DLD1 (cell line): ENCODE data around the gene PEX14.

ENCODE experiments used
- in situ Hi-C: cut with HindIII; loops from 2 replicates; pipeline ENCODE4 v1.10.0; 2017; ENCODE audit warnings: low sequenced_read_pairs

PEX14 gene

DNA sequence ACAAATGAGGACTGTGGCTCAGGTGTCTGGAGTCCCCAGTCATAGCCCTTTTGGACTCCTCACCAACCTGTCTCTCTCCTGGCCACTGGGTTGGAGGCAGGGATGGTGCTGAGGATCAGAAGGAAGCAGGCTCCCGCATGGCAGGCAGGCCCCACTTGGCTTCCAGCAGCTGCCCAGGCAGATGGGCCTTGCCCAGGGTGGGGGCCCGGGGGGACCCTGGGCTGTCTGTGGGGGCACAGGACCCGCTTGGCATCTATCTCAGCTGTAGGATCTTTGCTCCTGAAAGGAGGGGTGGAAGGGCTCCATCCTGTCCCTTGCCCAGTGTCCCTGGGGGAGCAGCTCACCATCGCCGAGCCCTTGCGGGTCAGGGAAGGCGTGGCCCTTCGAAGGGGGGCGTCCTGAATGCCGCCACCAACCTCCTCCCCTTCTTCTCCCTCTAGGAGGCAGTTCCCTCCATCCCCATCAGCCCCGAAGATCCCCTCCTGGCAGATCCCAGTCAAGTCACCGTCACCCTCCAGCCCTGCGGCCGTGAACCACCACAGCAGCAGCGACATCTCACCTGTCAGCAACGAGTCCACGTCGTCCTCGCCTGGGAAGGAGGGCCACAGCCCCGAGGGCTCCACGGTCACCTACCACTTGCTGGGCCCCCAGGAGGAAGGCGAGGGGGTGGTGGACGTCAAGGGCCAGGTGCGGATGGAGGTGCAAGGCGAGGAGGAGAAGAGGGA is 154.5 kb downstream of the PEX14 start:
- in situ Hi-C loops: no loop called here

DNA sequence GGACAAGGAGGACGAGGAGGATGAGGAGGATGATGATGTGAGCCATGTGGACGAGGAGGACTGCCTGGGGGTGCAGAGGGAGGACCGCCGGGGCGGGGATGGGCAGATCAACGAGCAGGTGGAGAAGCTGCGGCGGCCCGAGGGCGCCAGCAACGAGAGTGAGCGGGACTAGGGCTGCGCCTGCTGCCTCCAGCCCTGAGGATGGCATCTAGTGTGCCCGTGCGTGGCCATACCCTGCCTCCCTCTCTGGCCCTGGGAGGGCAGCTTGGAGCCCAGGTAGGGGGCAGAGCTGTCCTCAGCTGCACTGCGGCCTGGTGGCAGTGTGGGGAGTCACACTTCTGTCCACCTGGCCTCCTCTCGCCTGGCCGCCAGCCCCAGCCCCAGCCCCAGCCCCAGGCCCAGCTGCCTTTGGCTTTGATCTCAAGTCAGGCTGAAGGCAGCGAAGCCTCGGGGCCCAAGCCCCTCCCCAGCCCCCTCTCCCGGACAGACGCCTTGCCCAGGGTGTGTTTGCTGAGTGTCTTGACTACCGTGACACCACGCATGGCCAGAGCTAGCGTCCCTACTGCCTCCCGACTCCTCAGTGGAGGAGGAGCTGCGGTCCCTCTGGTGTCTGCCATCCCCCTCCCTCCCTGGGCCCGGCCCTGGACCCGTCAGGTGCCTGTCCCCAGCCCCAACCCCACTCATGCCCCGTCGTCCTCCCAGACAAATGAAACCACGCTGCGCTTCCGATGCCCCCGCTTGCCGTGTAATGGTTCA is 155.2 kb downstream of the PEX14 start:
- in situ Hi-C loops: no loop called here

DNA sequence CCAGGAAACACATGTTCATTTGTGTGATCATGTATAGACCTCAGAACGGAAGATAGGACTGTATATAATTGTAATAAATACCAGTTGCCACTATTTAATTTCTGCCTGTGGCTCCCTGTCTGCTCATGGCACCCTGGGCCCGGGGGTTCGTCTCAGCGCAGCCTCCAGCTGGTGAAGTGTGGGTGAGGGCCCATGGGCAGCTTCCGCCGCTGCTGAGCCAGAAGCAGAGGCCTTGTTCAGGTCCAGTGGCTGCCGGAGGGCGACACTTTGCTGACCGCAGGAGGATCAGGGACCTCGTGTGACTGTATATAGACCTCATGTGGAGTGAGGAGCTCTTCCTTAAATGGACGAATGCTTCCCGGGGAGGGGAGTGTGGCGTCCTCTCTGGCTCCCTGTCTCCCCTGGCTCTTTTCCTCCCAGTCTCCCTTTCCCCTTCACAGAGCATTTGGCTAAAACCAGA is 155.9 kb downstream of the PEX14 start:
- in situ Hi-C loops: no loop called here

DNA sequence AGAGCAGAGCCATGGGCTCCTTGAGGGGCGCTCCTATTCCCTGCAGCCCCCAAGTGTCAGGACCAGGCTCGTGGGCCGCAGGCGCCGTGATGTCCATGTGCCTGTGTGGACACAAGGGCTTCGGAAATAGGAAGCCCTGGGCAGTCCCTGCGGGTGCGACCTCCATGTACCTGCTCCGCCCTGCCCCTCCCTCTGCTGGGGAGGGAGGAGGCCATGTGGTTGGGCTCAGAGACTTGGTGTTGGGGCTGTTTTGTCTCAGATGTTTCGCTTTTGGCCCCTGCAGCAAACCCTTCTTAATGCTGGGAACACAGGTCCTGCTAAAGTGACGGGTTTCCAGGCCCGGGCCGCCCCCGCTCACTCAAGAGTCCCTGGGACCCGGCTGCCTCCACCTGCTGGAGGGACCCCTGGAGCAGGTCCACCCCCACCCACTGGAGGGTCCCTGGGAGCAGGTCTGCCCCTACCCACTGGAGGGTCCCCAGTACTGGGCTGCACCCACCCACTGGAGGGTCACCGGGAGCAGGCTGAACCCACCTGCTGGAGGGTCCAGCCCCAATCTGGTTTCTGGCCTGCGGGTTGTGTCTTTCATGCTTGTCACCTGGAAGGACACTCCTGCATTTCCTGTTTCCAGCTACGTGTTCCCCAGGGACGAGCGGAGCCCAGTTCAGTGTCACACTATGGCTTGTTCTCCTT is 156.5 kb downstream of the PEX14 start:
- in situ Hi-C loops: no loop called here

DNA sequence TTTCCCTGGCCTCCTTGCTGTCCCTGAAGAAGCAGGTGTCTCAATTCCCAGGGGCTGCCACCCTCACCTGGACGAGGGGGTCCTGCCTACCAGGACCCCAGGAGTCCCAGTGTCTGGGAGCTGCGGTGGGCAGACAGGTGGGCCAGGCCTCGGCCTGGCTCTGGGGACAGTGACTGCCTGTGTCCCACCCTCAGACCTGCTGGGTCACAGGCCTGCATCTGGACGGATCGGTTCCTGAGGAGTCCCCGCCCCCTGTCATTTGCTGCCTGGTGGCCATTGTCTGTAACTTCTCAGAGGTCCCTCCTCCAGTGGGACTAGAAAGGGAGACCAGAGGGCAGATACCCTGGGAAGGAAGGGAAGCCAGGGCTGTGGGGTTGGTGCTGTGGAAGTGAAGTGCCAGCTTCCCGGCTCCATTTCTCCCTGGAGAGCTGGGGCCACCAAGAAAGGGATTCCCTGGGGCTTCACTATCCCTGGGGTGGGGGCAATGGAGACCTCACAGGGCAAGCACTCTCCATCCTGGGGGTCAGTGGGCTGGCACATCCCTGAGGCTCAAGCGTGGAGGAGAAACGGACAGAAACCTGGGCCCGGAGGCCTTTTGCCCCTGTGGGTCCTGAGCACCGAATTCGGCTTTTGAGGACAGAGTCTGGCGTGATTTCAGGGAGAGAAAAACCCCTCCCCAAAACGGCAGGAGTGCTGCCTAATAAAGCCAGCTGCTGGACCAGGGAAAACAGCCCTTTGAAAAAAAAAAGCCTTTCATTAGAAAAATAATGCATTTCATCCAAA is 157.3 kb downstream of the PEX14 start:
- in situ Hi-C loops: no loop called here

DNA sequence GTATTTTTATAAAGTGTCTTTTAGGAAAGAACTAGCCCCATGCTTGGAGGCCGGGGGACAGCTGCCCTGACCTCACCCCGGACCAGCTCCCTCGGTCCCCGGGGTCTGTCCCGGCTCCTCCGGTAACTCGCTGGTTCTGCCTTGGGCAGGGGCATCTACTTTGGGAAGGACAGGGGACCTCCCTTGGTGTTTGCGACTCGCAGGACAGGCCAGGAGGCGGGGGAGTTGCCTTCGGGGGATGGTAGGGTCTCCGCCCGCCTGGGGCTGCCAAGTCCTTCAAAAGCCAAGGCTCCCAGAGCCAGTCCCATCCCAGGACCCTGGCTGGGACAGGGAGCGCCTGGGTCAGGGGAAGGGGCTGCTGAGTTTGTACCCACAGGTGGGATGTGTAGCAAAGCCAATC is 157.9 kb downstream of the PEX14 start:
- in situ Hi-C loops: no loop called here

DNA sequence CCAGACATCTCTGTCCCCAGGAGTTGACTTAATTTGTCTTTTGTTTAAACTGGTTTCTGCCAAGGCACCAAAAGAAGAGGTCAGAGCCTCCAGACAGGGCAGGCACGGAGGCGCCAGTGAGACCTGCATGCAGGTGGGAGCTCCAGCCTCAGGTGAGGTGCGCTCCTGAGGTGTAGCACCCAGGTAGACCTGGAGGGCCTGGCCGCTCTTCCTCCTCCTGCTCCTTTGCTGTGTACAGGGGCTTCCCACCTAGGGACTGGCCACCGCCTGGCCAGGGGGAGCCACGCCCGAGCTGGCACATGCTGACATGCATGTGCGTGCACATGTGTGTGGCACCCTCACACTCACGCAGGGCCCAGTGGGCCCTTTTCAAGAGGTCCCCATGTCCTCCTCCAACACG is 158.7 kb downstream of the PEX14 start:
- in situ Hi-C loops: no loop called here

DNA sequence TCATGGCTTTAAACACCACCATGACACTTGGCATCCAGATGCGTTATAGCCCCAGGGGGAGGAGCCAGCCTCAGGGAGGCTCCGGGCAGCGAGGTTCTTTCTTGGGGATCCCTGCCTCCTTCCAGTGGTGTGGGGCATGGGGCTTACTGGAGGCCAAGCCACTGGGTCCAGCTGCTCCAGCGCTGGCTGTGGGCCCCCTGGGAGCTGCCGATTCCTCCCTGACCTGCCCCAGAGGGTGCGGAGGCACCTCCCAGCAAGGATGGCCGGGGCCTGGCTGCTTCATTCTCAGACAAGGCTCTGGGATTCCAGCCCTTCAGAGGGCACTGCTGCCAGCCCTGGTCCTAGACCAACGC is 159.3 kb downstream of the PEX14 start:
- in situ Hi-C loops: no loop called here

DNA sequence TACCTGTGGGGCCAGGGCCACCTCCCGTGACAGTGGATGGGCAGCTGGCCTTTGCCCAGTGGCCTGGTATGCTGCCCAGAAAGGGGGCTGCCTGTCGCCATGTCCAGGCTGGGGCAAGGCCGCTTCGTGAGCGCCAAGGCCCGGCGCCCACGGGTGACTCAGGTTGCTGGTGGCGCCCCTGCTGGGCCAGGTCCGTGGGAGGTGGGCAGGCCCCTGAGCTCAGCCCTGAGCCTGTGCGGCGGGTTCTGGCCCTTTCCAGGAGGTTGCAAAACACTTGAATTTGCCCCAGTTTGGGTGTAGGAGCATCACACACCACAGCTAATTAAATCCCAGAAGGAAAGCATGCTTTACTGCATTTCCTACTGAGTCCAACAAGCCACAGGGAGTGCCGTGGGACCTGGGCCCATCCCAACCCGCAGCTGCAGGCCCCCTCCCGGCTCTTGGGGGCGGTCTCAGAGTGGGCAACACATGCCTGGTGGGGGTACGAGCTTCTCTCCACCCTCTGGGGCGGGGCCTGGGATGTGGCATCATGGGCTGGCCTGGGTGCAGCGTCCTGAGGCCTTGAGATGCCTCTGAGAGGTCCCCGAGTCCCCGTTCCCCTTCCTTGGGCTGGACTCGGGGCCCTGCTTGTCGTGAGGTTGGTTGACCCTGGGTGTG is 159.8 kb downstream of the PEX14 start:
- in situ Hi-C loops: no loop called here

DNA sequence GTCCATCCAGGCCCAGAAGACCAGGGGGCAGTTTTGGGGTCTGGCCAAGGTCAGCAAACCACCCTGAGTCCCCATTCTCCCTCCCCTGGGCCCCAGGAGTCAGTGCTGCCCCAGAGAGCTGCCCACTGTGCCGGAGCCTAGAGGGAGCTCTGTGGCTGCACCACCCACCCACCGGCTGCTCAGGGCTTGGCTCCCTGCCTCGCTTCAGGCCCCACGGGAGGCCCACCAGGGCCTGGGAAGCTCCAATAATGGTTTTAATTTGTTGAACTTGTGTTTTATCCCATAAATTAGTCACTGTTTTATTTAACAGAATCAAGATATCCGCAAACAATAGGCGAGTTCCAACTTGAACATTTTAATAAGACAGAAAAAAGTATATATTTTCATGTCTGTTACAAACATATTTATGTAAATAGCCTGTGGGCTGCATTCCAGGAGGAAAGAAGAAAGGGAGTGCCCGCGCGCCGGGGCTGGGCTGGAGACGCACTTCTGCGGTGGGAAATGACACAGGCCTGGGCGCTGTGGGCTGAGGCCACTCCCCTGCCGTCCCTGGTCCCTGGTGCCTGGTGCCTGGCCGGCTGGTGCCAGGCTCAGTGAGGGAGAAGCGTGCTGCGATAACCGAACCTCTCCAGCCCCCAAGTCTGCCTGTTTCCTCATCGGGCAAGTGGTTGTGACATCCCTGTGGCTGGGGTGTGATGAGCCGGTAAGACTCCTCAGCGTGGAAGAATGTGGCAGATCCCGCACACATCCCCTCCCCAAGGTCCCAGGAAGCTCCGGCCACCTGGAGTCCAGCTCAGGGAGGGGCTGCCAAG is 160.5 kb downstream of the PEX14 start:
- in situ Hi-C loops: no loop called here

DNA sequence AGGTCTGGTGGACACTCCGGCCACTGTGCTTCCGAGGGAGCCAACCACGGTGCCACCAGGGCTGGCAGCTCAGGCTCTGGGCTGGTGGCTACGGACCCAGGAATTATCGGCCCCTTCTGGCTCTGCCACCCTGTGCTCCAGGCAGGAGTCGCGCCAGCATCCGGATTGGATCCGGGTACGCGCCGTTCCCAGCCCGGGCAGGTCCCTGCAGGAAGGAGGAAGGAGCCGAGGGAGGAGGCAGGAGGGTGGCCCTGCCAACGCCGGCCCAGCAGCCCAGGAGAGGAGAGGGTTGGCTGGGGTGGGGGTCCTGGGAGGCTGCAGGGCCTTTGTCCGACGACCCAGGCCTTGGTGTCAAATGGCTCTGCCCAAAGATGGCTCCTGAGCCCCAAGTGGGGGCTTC is 161.2 kb downstream of the PEX14 start:
- in situ Hi-C loops: no loop called here

DNA sequence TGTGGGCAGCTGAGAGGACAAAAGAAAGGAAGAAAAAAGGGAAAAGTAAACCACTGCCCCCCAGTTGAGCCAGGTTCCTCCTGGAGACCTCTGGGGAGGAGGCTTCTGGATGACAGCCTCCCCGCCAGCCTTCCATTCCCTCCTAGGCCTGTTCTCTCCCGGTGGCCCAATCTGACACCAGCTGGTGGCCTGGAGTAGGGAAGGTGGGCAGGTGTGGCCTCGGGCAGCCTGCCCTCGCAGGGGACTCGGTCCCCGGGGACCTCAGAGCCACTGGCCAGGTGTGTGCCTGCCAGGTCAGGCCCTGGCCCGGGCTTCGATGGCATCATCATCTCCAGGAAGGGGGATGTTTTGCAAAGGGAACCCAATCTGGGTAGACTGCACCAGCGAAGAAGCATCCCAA is 162.7 kb downstream of the PEX14 start:
- in situ Hi-C loops: no loop called here

DNA sequence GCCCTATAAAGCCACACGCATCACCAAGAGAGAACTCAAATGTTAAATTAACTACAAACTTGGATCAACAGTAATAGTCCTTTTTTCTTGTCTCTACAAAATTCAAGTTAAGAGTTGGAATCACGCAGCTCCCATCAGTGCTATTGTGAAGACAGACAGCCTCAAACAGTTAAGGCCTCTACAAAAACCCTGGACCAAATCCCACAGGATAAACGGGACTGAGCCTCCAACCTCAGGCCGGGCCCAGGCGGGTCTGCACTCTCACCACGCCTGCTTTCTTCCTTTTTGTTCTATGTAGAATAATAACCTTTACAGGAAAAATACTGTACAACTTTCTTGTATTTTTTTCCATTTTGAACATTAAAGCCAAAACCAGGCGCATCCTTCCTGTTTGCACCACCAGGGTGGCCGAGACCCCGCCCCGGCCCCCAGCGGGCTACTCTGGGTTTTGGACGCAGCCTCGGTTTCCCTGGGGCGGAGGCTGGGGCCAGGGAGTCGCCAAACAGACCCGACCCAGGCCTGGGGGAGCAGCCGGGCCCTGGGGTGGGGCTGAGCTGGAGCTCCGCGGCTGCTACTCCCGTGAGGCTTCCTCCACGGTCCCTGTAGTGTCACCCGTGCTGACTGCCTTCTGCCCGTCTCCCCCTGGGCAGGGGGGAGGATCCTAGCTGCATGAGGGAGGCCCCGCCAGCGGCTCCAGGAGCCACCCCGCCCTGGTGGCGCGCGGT is 163.2 kb downstream of the PEX14 start:
- in situ Hi-C loops: no loop called here

DNA sequence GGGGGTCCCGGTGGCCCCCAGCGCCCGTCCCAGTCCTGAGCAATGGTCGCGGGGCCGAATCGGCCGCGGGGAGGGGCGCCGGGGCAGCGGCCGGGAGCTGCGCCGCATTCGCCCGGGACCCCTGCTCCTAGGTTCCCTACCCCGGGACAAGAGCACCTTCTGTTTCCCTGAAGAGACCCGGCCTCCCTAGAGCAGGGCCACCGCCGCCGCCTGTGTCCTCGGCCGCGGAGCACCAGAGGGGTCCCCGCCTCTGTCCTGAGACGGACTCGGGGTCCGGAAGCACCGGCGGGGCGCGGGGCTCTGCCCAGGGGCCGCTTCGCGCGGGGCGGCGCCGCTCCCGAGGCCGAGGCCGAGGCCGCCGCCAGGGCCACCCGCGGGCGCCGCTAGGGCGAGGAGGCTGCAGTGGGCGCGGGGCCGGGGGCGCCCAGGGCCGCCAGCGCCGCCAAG is 163.8 kb downstream of the PEX14 start:
- in situ Hi-C loops: no loop called here

DNA sequence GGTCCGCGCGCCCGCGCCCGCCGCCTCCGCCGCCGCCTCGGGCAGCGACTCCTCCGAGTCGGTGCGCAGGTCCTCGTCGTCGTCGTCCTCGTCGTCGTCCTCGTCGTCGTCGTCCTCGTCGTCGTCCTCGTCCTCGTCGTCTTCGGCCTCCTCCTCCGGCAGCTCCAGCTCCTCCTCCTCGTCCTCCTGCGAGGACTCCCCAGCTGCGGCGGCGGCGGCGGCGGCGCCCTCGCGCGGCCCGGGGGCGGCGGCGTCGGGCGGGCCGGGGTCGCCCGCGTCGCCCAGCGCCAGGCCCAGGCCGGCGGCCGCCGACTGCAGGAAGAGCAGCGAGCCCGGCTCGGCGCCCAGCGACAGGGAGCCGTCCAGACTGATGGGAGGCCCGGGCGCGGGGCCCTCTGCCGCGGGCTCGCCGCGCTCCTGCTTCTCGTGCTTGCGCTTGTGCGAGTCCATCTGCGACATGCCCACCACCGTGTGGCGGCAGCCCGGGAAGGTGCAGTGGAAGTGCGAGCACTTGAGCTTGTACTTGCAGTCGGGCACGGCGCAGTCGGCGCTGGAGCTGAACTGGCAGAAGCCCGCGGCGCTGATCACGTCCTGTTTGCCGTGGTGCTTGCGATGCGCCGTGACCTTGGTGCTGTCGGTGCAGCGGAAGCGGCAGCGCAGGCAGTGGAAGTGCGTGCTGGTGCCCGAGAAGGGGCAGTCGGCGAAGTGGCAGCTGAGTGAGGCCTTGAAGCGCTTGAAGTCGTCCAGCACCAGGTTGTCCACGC is 164.4 kb downstream of the PEX14 start:
- in situ Hi-C loops: no loop called here

DNA sequence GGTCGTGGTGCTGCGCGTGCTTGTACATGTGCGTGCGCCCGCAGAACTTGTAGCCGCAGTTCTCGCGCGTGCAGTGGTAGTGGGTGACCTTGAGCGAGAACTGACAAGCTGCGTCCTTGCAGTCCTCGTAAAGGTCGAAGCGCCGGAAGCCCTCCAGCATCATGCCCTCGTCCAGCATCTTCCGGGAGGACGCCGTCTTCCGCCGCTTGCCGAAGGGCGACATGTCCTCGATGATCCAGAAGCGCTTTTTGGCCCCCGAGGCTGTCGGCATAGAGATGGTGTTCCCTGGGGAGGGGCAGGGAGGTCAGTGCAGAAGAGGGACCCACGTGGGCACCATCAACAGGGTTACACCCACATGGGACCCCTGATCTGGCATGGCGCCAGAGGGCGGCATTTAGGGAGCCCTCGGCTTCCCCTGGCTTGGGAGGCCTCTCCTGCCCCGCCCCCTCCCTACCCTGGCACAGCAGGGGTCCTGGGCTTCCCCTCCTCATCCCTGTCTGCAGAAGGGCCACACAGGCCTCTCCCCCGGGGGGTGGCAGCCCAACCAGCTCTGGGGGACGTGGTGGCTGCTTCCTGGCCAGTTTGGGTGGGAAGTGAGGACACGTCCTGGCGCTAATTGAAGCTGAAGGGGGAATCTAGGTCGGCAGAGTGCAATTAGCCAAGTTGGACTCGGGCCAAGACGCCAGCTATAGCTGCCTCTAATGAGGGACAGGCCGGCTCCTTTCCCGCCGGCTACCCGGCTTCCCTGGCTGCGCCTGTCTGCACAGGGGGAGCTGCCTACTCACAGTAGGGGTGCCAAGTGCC is 165.2 kb downstream of the PEX14 start:
- in situ Hi-C loops: no loop called here

DNA sequence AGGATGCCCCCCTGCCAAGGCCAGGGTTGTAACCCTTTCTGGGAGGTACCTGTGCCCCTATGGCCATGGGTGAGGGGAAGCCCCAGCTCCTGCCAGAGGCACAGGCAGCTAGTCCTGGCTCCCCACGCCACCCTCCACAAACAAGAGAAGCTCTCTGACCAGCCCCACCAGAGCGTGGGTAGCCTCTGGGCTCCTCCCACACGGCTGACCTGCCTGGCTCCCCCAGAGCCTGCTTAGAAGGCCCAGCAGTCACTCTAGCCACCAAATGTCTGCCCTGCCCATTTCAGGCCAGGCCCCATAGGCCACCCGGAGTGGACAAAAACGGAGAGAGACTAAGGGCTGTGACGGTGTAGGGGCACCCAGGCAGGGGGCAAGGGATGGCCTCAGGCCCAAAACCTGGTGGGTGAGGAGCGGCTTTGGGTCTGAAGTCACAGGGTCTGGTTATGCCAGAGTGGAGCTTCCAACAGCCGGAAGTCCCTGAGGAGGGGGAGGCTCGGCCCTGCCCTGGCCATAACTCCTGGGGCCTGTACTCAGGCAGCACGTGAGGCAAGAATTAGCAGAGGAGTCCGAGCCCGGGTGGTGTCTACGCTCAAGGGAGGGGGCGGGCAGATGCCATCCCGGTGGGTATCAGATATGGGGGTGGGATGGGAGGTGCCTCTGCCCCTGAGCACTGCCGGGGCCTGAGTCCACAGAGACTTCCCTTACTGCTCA is 166.2 kb downstream of the PEX14 start:
- in situ Hi-C loops: no loop called here
